NK-92 (cell line): ENCODE results near the gene BTBD6.
"Not testable (repeated sequence)": the region's sequence is repeated elsewhere in the genome, so short reads cannot be mapped to it uniquely, and the experiment has no call there.

Experiments
- DNase-seq: peaks from one replicate; lab custom pipeline; 2025; ENCODE audit not compliant: unreplicated experiment; lab: John Stamatoyannopoulos, UW

The BTBD6 gene

DNA sequence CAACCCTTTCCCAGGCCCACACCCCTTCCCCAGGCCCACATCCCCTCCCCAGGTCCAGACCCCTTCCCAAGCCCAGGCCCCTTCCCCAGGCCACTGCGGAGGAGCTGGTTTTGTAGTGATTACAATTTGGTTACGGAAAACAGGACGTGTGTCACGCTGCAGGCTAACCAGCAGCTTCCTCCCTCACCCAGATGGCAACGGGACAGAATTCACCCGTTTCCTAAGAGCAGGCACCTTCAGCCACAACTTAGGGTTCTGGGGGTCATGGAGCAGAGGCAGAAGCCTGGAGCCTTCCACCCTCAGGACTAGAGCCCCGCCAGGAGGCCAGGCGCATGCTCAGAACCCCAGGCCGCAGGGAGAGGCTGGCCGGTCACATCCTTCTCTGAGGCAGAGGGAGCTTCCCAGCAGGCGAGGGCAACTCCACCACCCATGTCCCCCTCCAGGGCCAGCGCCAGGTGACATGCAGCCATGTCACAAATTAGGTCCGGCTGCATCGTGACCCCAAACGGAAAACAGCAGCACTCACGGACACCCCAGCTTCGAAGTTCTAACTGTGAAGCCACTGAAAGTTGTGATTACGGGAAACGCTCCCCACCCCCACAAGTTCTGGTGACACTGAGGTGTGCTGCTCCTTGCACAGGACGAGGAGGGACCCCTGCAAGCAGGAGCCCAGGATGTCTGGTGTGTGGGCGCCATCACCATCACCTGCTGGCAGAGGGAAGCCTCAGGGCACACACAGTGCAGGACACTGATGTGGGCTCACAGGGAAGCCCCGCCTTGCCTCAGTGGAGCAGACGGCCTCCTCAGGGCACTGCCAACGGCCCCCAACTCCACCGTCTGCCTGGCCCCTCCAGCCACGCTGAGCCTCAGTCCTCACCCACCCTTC is 44.7 kb downstream of the BTBD6 start:
- DNase-seq, result no peak

DNA sequence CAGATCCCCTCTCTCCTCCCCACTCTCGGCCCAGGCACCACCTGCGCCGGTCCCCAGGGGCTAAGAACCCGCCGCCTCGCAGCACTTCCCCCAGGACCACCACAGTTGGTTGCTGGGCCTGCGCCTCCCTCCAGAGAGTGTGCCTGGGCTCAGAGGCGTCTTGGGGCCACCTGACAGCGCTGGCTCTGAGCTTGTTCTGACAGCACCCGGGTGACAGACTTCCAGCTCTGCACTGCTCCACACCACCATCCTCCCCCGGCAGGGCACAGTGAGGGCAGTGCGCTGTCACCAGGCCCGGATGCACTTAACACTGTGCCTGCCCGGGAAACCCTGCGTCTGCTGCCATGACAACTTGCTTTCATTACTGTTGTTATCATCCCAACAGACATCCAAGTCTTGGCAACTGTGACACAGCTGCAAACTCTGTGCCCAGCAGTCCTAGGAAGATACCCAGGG is 45.8 kb downstream of the BTBD6 start:
- no peak for DNase-seq

DNA sequence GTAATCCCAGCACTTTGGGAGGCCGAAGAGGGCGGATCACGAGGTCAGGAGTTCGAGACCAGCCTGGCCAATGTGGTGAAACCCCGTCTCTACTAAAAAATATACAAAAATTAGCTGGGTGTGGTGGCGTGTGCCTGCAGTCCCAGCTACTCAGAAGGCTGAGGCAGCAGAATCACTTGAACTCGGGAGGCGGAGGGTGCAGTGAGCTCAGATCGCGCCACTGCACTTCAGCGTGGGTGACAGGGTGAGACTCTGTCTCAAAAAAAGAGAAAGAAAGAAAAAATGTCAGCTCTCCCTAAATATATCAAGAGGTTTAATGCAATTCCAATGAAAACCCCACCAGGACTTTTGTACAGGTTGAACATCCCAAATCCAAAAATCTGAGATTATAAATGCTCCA is 49.0 kb downstream of the BTBD6 start:
- DNase-seq, result not testable (repeated sequence)

DNA sequence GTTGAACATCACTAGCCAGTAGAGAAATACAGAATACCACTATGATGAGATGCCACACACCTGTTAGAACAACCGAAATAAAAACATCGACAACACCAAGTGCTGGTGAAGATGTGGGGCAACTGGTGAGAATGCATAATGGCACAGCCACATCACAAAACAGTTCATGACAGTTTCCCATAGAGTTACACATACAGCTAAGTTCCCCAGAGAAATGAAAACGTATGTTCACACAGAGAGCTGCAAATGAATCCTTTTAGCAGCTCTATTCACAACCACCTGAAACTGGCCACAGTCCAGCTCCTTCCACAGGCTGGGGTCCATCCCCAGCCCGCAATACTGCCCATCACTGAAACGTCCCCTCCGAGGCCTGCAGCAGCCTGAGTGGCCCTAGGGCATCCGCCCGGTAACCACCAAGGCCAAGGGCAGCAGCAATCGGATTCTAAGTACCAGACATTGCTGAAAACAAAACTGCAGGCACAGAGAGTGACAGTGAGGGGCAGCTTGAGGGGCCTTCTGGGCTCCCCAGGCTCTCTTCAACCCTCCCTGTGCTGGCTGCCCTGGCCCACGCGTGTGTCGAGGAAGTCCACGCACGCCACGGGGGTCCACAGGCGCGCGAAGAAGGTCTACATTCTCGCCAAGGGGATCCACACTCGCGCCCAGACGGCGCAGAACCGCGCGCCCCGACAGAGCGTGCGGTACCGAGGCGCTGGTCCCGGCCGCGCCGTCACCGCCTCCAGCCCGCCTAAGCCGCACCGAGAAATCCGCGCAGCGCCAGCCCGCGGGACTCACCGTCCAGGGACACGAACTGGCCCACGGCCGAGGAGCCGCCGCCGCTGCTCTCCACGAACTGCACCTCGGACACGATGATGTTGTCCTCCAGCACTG is 51.6 kb downstream of the BTBD6 start:
- DNase-seq, result no peak
